Measurements from ENCODE around the gene ADIPOR2.

DNA sequence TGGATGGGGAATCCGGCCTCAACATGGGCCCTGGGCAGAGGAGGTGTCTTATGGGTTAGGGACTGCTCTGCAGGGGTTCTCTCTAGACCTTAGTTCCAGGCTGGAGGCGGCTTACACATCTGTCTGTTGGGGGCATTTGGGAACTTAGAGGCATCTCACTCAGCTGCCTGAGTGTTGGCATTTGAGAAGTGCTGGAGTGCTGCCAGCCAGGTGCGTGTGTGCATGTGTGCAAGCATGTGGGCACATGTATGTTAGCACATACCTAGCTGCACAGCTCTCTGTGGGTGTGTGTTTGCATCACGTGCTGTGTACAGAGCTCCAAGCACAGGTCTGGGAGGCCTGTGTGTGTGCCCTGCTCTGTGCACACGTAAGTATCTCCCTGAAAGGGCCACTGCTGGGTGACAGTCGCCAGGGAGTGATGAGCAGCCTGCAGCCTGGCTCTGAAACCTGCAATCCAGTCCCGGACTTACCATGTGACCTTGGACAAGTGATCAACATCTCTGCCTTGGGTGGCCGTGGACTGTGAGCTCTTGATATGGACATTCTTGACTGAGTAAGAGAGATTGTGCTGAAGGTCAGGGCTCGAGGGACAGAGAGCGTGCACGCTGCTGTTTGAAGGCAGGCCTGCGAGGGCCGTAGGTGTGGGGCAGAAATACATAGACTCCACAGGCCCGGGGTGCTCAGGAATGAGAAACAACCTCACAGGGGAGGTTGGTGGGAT, 134.7 kb downstream of the ADIPOR2 start:
- no peak for TF ChIP-seq POLR2AphosphoS5 (IDR thresholded peaks at IDR 0.05; ENCODE audit: low read depth, low read length)
- TF ChIP-seq, protein P1, sequence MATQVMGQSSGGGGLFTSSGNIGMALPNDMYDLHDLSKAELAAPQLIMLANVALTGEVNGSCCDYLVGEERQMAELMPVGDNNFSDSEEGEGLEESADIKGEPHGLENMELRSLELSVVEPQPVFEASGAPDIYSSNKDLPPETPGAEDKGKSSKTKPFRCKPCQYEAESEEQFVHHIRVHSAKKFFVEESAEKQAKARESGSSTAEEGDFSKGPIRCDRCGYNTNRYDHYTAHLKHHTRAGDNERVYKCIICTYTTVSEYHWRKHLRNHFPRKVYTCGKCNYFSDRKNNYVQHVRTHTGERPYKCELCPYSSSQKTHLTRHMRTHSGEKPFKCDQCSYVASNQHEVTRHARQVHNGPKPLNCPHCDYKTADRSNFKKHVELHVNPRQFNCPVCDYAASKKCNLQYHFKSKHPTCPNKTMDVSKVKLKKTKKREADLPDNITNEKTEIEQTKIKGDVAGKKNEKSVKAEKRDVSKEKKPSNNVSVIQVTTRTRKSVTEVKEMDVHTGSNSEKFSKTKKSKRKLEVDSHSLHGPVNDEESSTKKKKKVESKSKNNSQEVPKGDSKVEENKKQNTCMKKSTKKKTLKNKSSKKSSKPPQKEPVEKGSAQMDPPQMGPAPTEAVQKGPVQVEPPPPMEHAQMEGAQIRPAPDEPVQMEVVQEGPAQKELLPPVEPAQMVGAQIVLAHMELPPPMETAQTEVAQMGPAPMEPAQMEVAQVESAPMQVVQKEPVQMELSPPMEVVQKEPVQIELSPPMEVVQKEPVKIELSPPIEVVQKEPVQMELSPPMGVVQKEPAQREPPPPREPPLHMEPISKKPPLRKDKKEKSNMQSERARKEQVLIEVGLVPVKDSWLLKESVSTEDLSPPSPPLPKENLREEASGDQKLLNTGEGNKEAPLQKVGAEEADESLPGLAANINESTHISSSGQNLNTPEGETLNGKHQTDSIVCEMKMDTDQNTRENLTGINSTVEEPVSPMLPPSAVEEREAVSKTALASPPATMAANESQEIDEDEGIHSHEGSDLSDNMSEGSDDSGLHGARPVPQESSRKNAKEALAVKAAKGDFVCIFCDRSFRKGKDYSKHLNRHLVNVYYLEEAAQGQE (IDR thresholded peaks at IDR 0.05; ENCODE audit: insufficient read depth in 1 of 2, low read depth in 2 of 2, low read length in 2 of 2): no peak
- no peak for TF ChIP-seq TAF1 (IDR thresholded peaks at IDR 0.05; ENCODE audit: borderline replicate concordance, insufficient read depth, low read length)
- TF ChIP-seq SIN3A (IDR thresholded peaks at IDR 0.05; ENCODE audit: borderline replicate concordance, insufficient read depth, low read length): no peak

All from PFSK-1 (cell line).